HG02798 (cell line): Measurements from ENCODE around the gene JUP.
"Not testable (repeated sequence)": the region's sequence is repeated elsewhere in the genome, so short reads cannot be mapped to it uniquely, and the experiment has no call there.

Experiments
- ATAC-seq: cut with Tn5 transposase; IDR thresholded peaks from one replicate; pipeline ENCODE4 v1.9.1; 2021; ENCODE audit warnings: mild to moderate bottlenecking; ENCODE audit not compliant: unreplicated experiment, poor library complexity

Gene JUP

GRCh38 chr17:41786227-41787020 is at the start of gene JUP:
Gene JUP (minus strand): TSS chr17:41786711. CDS start chr17:41771854, 14,857 bp downstream.
- ATAC-seq, result peak; percentile 87

GRCh38 chr17:41835800-41836549 is 49.5 kb upstream of the JUP start, which contains the start of gene NT5C3B:
Gene NT5C3B (minus strand): TSS chr17:41836232. CDS start chr17:41836193, 39 bp downstream.
- peak; percentile 74 for ATAC-seq

DNA sequence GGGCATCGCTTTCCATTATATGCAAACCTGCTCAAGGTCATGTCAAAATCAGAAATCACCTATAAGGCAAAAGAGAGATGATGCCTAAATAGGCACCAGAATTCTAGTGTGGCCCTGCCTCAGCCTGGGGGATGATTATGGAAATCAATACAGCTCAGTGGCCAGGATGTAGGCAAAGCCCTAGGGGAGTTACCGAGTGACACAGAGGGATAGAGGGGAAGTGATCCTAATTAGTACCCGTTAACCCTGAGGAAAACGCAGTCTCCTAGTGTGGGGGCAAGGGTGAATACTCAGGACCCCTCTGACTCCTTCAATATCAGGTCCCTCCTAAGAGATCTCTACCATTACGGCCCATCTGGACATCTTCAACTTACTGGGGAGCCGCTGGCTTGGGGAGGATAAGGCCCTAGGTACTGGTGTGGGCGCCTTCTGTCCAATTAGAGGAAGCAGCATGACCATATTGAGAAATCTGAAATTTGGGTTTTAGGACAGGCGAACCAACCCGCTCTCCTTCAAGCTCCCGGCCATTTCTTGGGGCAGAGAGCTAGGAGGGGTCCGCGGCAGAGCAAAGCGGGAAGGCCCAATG is 48.8 kb upstream of the JUP start:
- ATAC-seq, result no peak

DNA sequence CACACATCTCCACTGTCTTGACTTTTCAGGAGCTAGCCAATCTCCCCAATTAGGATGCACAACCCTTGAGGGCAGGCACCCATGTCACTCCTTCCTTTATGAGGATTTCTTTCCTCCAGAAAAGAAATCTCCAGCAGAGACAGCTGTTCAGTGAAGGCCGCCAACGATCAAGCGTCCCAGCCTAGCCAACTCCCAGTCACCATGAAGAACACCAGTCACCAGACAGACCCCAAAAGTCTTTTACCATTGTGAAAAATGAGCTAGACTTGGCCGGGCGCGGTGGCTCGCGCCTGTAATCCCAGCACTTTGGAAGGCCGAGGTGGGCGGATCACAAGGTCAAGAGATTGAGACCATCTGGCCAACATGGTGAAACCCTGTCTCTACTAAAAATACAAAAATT is 43.5 kb upstream of the JUP start:
- not testable (repeated sequence) for ATAC-seq

- no peak for ATAC-seq
These were observed 38.8 kb upstream of the JUP start for GRCh38 chr17:41825175-41825845.

DNA sequence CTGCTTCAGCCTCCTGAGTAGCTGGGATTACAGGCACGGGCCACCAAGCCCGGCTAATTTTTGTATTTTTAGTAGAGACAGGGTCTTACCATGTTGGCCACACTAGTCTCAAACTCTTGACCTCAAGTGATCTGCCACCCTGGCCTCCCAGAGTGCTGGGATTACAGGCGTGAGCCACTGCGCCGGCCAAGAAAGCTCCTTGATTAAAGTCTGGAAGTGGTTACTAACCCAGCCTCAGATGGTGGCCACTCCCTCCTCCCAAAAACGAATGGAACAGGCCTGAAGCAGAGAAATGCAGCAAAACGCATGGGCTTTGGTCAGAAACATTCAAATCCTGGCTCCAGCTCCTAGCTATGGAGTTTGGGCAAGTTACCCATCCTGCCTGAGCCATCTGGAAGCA is 37.6 kb upstream of the JUP start:
- no peak for ATAC-seq

- ATAC-seq, result no peak
These were observed 37.1 kb upstream of the JUP start for GRCh38 chr17:41823580-41823979.

DNA sequence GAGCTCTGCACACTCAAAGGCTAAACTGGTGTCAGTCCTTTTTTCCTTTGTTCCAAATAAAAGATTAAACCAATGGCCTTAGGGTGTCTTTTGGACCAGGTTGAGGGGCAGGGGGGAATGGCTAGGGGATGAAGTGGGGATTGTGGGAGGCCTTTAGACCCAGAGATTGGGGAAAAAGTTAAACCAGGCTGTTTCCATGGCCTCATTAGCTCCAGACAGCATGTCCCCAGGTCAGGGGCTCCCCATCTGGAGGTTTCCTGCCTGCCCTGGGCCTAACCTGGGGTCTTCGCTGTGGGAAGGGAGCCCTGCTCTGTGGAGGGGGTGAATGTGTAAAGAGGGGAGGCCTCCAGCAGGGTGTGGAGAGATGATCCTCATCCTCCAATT is 36.6 kb upstream of the JUP start:
- no peak for ATAC-seq

DNA sequence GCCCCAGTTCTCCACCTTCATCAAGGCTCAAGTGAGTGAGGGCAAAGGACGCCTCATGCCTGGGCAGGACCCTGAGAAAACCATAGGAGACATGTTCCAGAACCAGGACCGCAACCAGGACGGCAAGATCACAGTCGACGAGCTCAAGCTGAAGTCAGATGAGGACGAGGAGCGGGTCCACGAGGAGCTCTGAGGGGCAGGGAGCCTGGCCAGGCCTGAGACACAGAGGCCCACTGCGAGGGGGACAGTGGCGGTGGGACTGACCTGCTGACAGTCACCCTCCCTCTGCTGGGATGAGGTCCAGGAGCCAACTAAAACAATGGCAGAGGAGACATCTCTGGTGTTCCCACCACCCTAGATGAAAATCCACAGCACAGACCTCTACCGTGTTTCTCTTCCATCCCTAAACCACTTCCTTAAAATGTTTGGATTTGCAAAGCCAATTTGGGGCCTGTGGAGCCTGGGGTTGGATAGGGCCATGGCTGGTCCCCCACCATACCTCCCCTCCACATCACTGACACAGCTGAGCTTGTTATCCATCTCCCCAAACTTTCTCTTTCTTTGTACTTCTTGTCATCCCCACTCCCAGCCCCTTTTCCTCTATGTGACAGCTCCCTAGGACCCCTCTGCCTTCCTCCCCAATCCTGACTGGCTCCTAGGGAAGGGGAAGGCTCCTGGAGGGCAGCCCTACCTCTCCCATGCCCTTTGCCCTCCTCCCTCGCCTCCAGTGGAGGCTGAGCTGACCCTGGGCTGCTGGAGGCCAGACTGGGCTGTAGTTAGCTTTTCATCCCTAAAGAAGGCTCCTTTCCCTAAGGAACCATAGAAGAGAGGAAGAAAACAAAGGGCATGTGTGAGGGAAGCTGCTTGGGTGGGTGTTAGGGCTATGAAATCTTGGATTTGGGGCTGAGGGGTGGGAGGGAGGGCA is 36.0 kb upstream of the JUP start:
- no peak for ATAC-seq

- no peak for ATAC-seq
These were observed 35.3 kb upstream of the JUP start for GRCh38 chr17:41821776-41822175.

DNA sequence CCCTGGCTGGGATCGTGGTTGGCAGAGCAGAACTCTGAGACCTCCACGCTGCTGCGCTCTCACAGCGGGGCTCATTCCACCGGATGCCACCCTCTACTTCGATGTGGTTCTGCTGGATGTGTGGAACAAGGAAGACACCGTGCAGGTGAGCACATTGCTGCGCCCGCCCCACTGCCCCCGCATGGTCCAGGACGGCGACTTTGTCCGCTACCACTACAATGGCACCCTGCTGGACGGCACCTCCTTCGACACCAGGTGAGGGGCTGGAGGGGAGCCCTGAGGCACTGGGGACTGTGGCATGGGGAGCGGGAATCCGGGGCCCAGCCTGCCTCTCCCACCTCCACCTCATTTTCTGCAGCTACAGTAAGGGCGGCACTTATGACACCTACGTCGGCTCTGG is 31.5 kb upstream of the JUP start:
- no peak for ATAC-seq

DNA sequence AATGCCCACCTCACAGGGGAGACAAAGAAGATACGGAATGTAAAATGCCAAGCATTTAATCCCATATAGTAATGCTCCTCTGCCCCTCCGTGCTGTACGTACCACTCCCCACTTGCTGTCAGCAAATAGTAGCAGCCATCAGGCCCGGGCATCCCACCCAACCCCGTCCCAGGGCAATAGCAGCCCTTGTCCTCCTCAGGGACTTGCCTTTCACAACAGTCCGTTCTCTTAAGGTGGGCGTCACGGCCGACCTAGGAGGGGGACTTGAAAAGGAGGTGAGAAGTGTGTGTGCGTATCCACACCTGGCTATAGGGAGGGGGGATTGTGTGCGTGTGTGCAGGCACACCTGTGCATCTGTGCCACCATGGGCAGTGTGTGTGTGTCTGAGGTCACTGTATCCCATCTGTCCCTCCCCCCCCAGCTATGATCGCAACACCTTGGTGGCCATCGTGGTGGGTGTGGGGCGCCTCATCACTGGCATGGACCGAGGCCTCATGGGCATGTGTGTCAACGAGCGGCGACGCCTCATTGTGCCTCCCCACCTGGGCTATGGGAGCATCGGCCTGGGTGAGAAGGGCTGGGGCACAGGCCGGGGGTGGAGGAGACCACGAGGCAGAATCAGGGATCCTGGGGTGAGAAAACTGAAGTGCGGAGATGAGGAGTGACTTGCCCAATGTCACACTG is 30.3 kb upstream of the JUP start:
- no peak for ATAC-seq

DNA sequence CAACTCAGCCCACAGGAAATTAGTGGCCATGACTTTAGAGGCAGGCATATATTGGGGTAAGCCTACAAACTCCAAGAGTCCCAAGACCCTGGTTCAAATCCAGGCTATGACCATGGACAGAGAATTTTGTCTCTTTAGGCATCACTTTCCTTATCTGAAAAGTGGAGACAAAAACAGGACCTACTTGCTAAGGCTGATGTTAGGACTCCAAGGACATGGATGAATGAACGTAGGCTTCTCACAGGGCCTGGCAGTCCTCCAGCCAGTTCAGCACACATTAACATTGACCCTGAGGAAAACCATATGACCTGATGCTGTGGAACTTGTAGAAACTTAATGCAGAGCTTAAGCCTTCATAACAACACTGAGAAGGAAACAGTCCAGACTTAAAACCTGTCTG is 27.7 kb upstream of the JUP start:
- no peak for ATAC-seq

DNA sequence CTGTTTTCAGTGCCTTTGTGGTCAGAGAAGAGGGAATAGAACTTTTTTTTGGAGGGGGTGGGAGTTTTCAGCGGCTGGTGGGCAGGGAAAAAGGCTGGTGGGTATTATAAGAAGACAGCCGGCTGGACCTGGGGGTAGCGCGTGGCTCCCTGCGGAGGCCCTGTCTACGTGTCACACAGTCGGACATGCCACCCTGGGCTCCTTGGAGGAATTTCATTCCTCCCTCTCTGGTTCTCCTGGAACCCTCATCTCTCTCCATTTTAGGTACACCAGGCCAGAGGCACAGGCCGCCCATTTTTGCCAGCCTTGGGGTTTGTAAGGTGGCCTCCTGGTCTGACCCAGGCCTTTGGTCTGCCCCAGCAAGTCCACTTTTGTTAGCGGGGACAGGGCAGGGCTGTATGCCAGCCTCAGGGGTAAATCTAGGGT is 27.2 kb upstream of the JUP start:
- ATAC-seq, result no peak

- no peak for ATAC-seq
These were observed 26.7 kb upstream of the JUP start for GRCh38 chr17:41813152-41813680.

DNA sequence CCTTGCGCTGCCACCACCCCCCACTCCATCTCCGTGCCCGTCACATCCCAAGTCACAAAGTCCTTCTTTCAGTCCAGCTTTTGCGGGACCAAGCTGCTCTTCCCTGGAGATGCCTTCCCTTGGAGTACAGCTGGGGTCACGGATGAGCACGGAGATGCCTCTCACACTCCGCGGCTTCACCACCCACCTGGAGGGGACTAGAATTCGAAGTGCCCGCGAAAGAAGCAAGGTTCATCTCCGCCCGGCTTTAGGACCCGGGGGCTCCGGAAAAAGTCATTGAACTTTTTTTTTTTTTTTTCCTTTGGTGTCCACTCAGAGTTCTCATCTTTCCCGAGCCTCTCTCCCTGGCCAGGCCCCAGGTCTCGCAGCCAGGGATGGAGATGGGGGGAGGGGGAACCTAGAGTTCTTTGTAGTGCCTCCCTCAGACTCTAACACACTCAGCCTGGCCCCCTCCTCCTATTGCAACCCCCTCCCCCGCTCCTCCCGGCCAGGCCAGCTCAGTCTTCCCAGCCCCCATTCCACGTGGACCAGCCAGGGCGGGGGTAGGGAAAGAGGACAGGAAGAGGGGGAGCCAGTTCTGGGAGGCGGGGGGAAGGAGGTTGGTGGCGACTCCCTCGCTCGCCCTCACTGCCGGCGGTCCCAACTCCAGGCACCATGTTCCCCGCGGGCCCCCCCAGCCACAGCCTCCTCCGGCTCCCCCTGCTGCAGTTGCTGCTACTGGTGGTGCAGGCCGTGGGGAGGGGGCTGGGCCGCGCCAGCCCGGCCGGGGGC is 26.1 kb upstream of the JUP start, which contains the start of gene FKBP10:
Gene FKBP10 (plus strand): TSS at position 624 of the 771 bp plus-strand sequence. CDS start 31 bp downstream, at position 655.
- no peak for ATAC-seq

- peak; percentile 67 for ATAC-seq
These were observed 25.3 kb upstream of the JUP start, which contains the start of gene P3H4 for GRCh38 chr17:41811549-41812380. Gene P3H4 (minus strand): TSS chr17:41811949. CDS start chr17:41811915, 34 bp downstream.
